Endodermal cell (in vitro differentiated cells): ENCODE measurements around the gene NAV1. TPM values are rescaled to one million over a fixed set of nuclear protein-coding genes. Genes with fewer than 3 reads are reported as not detected.

Experiments used
- DNase-seq: peaks from one replicate; pipeline ENCODE4 v3.0.0-alpha.2; 2017
- H3K27ac ChIP-seq: 2 replicates; pipeline ENCODE4 v1.5.1; 2013; ENCODE audit warnings: mild to moderate bottlenecking, low read depth, low read length, moderate library complexity
- H3K27me3 ChIP-seq: 2 replicates; pipeline ENCODE4 v1.6.1; 2013; ENCODE audit warnings: mild to moderate bottlenecking, low read length, moderate library complexity; ENCODE audit not compliant: insufficient read depth, control insufficient read depth, poor library complexity, severe bottlenecking
- H3K36me3 ChIP-seq: 2 replicates; pipeline ENCODE4 v1.7.0; 2013; ENCODE audit warnings: mild to moderate bottlenecking, low read length, moderate library complexity; ENCODE audit not compliant: control insufficient read depth, insufficient read depth
- H3K4me1 ChIP-seq: one replicate; pipeline ENCODE4 v1.7.0; 2013; ENCODE audit warnings: low read length; ENCODE audit not compliant: control insufficient read depth, insufficient read depth
- H3K4me3 ChIP-seq: 2 replicates; pipeline ENCODE4 v1.5.1; 2013; ENCODE audit warnings: mild to moderate bottlenecking, low read length, moderate library complexity
- H3K9ac ChIP-seq: 2 replicates; pipeline ENCODE4 v1.6.1; 2013; ENCODE audit warnings: mild to moderate bottlenecking, low read length, moderate library complexity; ENCODE audit not compliant: poor library complexity, severe bottlenecking; ENCODE audit errors: extremely low read depth
- H3K9me3 ChIP-seq: 2 replicates; pipeline ENCODE4 v1.6.1; 2013; ENCODE audit warnings: mild to moderate bottlenecking, low read length, moderate library complexity; ENCODE audit not compliant: control insufficient read depth
- H3K27ac Mint-ChIP-seq: 2 replicates; pipeline ENCODE4 v1.8.0; 2020; ENCODE audit warnings: mixed read lengths
- H3K27me3 Mint-ChIP-seq: 2 replicates; pipeline ENCODE4 v1.8.0; 2021; ENCODE audit warnings: mild to moderate bottlenecking, mixed read lengths; ENCODE audit not compliant: insufficient read depth
- H3K36me3 Mint-ChIP-seq: 2 replicates; pipeline ENCODE4 v1.8.0; 2020; ENCODE audit warnings: low read depth, mixed read lengths
- H3K4me1 Mint-ChIP-seq: 2 replicates; pipeline ENCODE4 v1.8.0; 2020; ENCODE audit warnings: mixed read lengths
- H3K4me3 Mint-ChIP-seq: 2 replicates; pipeline ENCODE4 v1.8.0; 2020; ENCODE audit warnings: mild to moderate bottlenecking, moderate library complexity, mixed read lengths
- H3K9me3 Mint-ChIP-seq: 2 replicates; pipeline ENCODE4 v1.8.0; 2020; ENCODE audit warnings: mild to moderate bottlenecking, mixed read lengths
- CTCF ChIP-seq: fragments of 200-600 bp; sonication (generic); conservative IDR thresholded peaks from 2 replicates; pipeline ENCODE4 v1.5.0; 2021; ENCODE audit warnings: antibody characterized with exemption, mild to moderate bottlenecking
- WGBS, 2 experiments: methylation state at CpG; one replicate each; pipeline versions ENCODE4 v1.1.5 to v1.1.7; 2013; ENCODE audit warnings: missing lambda C conversion rate in 2 of 2, mixed read lengths in 1 of 2; ENCODE audit not compliant: insufficient coverage in 1 of 2, insufficient read length in 1 of 2; 5-methylcytosine and 5-hydroxymethylcytosine counted together
- total RNA-seq, 2 donors: library from RNA; stranded (reverse); fragmentation: NEBNext Ultra II Directional in 1 of 2; extraction: Animal tissue kit (Norgen Biotek cat#: 25700) in 1 of 2; gene quantifications; 2 replicates in 1 of 2; 3 replicates in 1 of 2; pipeline ENCODE4 v1.2.1, GENCODE V29; 2021

Gene NAV1
- total RNA-seq, 2 donors from 2014 or later, result 42.2 to 62.5 TPM

- H3K27ac ChIP-seq, result no peak overlapping the region
- H3K36me3 ChIP-seq, result no peaks in the 10 kb centered on the region
- no peaks in the 10 kb centered on the region for H3K9me3 ChIP-seq
- no peak overlapping the region for H3K4me3 ChIP-seq
- Mint-ChIP-seq H3K4me3 (no peak overlapping the region), H3K36me3 (no peaks in the 10 kb centered on the region), H3K4me1 (peaks cover 22% of the 10 kb centered on the region), H3K27me3 (peaks cover 55% of the 10 kb centered on the region), H3K27ac (no peak overlapping the region), H3K9me3 (no peaks in the 10 kb centered on the region)
- TF ChIP-seq CTCF, result no peak
- no peaks in the 10 kb centered on the region for H3K4me1 ChIP-seq
- H3K9ac ChIP-seq, result no peak overlapping the region
- 86 to 88% methylated on average over 3 to 4 of the region's 4 CpGs for WGBS, 2 experiments
- DNase-seq, result no peak
- H3K27me3 ChIP-seq, result peaks cover 36% of the 10 kb centered on the region
Observed at GRCh38 chr1:201536558-201536957, 2.4 kb upstream of the NAV1 start.

- no peak overlapping the region for H3K4me3 ChIP-seq
- Mint-ChIP-seq H3K36me3 (no peaks in the 10 kb centered on the region), H3K9me3 (no peaks in the 10 kb centered on the region), H3K4me3 (no peak overlapping the region), H3K4me1 (peaks cover 25% of the 10 kb centered on the region), H3K27ac (no peak overlapping the region), H3K27me3 (peaks cover 58% of the 10 kb centered on the region)
- H3K36me3 ChIP-seq, result no peaks in the 10 kb centered on the region
- no peak for DNase-seq
- WGBS, 2 experiments, result 85 to 87% methylated on average over 2 of the region's 2 CpGs
- H3K9ac ChIP-seq, result no peak overlapping the region
- H3K9me3 ChIP-seq, result no peaks in the 10 kb centered on the region
- no peak overlapping the region for H3K27ac ChIP-seq
- H3K4me1 ChIP-seq, result no peaks in the 10 kb centered on the region
- H3K27me3 ChIP-seq, result peaks cover 36% of the 10 kb centered on the region
- TF ChIP-seq CTCF, result no peak
Observed at GRCh38 chr1:201537028-201537427, 1.9 kb upstream of the NAV1 start.

GRCh38 chr1:201537467-201537866, 1.5 kb upstream of the NAV1 start:
- WGBS, 2 experiments, result 82 to 95% methylated on average over 3 to 4 of the region's 4 CpGs
- Histone ChIP-seq H3K4me1 (no peaks in the 10 kb centered on the region), H3K36me3 (no peaks in the 10 kb centered on the region), H3K27ac (no peak overlapping the region), H3K27me3 (peaks cover 36% of the 10 kb centered on the region), H3K4me3 (no peak overlapping the region), H3K9ac (no peak overlapping the region), H3K9me3 (no peaks in the 10 kb centered on the region)
- no peak for DNase-seq
- peaks cover 29% of the 10 kb centered on the region for H3K4me1 Mint-ChIP-seq
- no peak overlapping the region for H3K27ac Mint-ChIP-seq
- no peaks in the 10 kb centered on the region for H3K36me3 Mint-ChIP-seq
- H3K27me3 Mint-ChIP-seq, result peaks cover 57% of the 10 kb centered on the region
- no peaks in the 10 kb centered on the region for H3K9me3 Mint-ChIP-seq
- H3K4me3 Mint-ChIP-seq, result no peak overlapping the region
- TF ChIP-seq CTCF, result no peak
